ENCODE data around the gene LRRC8A.
A peak's percentile ranks its signal among the peaks of the same experiment; 100 is the strongest.

LRRC8A gene

GRCh38 chr9:128908372-128908771 lies 26.4 kb downstream of the LRRC8A start:
- H3K27me3 Mint-ChIP-seq (ENCODE audit: low read depth, poor library complexity), result peaks cover 3% of the 10 kb centered on the region
- H3K36me3 Mint-ChIP-seq (ENCODE audit: low read depth), result peaks cover 37% of the 10 kb centered on the region
- DNase-seq, result no peak
- peaks cover 27% of the 10 kb centered on the region for H3K4me1 Mint-ChIP-seq
- no peaks in the 10 kb centered on the region for H3K9me3 Mint-ChIP-seq
- no peak for TF ChIP-seq CTCF (IDR thresholded peaks at IDR 0.05)
- H3K27ac Mint-ChIP-seq, result peak overlapping the region; percentile 25
- H3K4me3 Mint-ChIP-seq, result no peak overlapping the region

GRCh38 chr9:128909859-128910258 lies 27.9 kb downstream of the LRRC8A start:
- H3K27me3 Mint-ChIP-seq (ENCODE audit: low read depth, poor library complexity), result peaks cover 3% of the 10 kb centered on the region
- no peak for DNase-seq
- peaks cover 31% of the 10 kb centered on the region for H3K4me1 Mint-ChIP-seq
- no peak overlapping the region for H3K4me3 Mint-ChIP-seq
- H3K9me3 Mint-ChIP-seq, result no peaks in the 10 kb centered on the region
- peak overlapping the region; percentile 64 for H3K27ac Mint-ChIP-seq
- H3K36me3 Mint-ChIP-seq (ENCODE audit: low read depth), result peaks cover 37% of the 10 kb centered on the region
- no peak for TF ChIP-seq CTCF (IDR thresholded peaks at IDR 0.05)

GRCh38 chr9:128910906-128911305 lies 29.0 kb downstream of the LRRC8A start:
- no peak for DNase-seq
- Mint-ChIP-seq H3K27ac (peak overlapping the region; percentile 71), H3K9me3 (no peaks in the 10 kb centered on the region), H3K27me3 (ENCODE audit: low read depth, poor library complexity) (peaks cover 3% of the 10 kb centered on the region), H3K4me3 (no peak overlapping the region), H3K36me3 (ENCODE audit: low read depth) (peaks cover 37% of the 10 kb centered on the region), H3K4me1 (peaks cover 31% of the 10 kb centered on the region)
- no peak for TF ChIP-seq CTCF (IDR thresholded peaks at IDR 0.05)

- Mint-ChIP-seq H3K9me3 (no peaks in the 10 kb centered on the region), H3K36me3 (ENCODE audit: low read depth) (peaks cover 37% of the 10 kb centered on the region), H3K4me3 (no peak overlapping the region), H3K4me1 (peaks cover 31% of the 10 kb centered on the region), H3K27ac (peak overlapping the region; percentile 48), H3K27me3 (ENCODE audit: low read depth, poor library complexity) (peaks cover 3% of the 10 kb centered on the region)
- peak; percentile 23 for DNase-seq
- TF ChIP-seq CTCF (IDR thresholded peaks at IDR 0.05), result no peak
These were observed 29.6 kb downstream of the LRRC8A start for GRCh38 chr9:128911529-128912035.

GRCh38 chr9:128912270-128912853 lies 30.4 kb downstream of the LRRC8A start:
- Mint-ChIP-seq H3K4me1 (peaks cover 31% of the 10 kb centered on the region), H3K36me3 (ENCODE audit: low read depth) (peaks cover 39% of the 10 kb centered on the region), H3K27me3 (ENCODE audit: low read depth, poor library complexity) (peaks cover 3% of the 10 kb centered on the region), H3K4me3 (no peak overlapping the region), H3K9me3 (no peaks in the 10 kb centered on the region), H3K27ac (peak overlapping the region; percentile 98)
- TF ChIP-seq CTCF (IDR thresholded peaks at IDR 0.05), result no peak
- no peak for DNase-seq

Data from nephron progenitor cell (in vitro differentiated cells).